ENCODE measurements around the gene ZNF558.

Gene ZNF558

GRCh38 chr19:8832132-8833021 is at the start of gene ZNF558, which contains the start of gene MBD3L1:
TSS of gene ZNF558 (minus strand) at chr19:8832304. CDS start at chr19:8822659, 9,645 bp downstream.
TSS of gene MBD3L1 (plus strand) at chr19:8832377. CDS start at chr19:8842679, 10,302 bp downstream.
- Histone ChIP-seq H3K9me2 (replicated peaks; ENCODE audit: insufficient read depth, low read length) (no peaks in the 10 kb centered on the region), H3K4me2 (ENCODE audit: low read depth, low read length, poor library complexity, severe bottlenecking) (no peak within 1 kb of the TSS), H3K9ac (ENCODE audit: low read length) (no peak within 1 kb of the TSS), H3K27ac (ENCODE audit: low read depth, low read length) (no peak within 1 kb of the TSS), H3K4me3 (ENCODE audit: insufficient read depth, low read length, poor library complexity, severe bottlenecking) (no peak within 1 kb of the TSS), H2AFZ (ENCODE audit: low read depth, low read length, severe bottlenecking) (no peak within 1 kb of the TSS), H3K27me3 (ENCODE audit: low read length) (no peaks in the 10 kb centered on the region), H3K36me3 (ENCODE audit: low read length) (no peaks in the 10 kb centered on the region), H3K9me3 (ENCODE audit: insufficient read depth, low read length) (no peaks in the 10 kb centered on the region), H3K79me2 (ENCODE audit: insufficient read depth, low read length) (no peaks in the 10 kb centered on the region), H4K20me1 (ENCODE audit: low read depth, low read length) (no peaks in the 10 kb centered on the region), H3F3A (ENCODE audit: insufficient read depth) (no peaks in the 10 kb centered on the region)
- no peak for TF ChIP-seq EZH2phosphoT487 (conservative IDR thresholded peaks at IDR 0.05; ENCODE audit: low read length)
- no peak for TF ChIP-seq CTCF (IDR thresholded peaks at IDR 0.05; ENCODE audit: insufficient read depth, low read length, poor library complexity, severe bottlenecking)

- H3K9me2 ChIP-seq (replicated peaks; ENCODE audit: insufficient read depth, low read length) = no peaks in the 10 kb centered on the region
- no peak overlapping the region for H3K4me3 ChIP-seq (ENCODE audit: insufficient read depth, low read length, poor library complexity, severe bottlenecking)
- H3K79me2 ChIP-seq (ENCODE audit: insufficient read depth, low read length) = no peaks in the 10 kb centered on the region
- H3K9me3 ChIP-seq (ENCODE audit: insufficient read depth, low read length) = no peaks in the 10 kb centered on the region
- H3K36me3 ChIP-seq (ENCODE audit: low read length) = no peaks in the 10 kb centered on the region
- TF ChIP-seq EZH2phosphoT487 (conservative IDR thresholded peaks at IDR 0.05; ENCODE audit: low read length) (no peak), CTCF (IDR thresholded peaks at IDR 0.05; ENCODE audit: insufficient read depth, low read length, poor library complexity, severe bottlenecking) (no peak)
- no peaks in the 10 kb centered on the region for H4K20me1 ChIP-seq (ENCODE audit: low read depth, low read length)
- no peak overlapping the region for H3K27ac ChIP-seq (ENCODE audit: low read depth, low read length)
- H3F3A ChIP-seq (ENCODE audit: insufficient read depth) = no peaks in the 10 kb centered on the region
- H3K4me2 ChIP-seq (ENCODE audit: low read depth, low read length, poor library complexity, severe bottlenecking) = no peak overlapping the region
- H2AFZ ChIP-seq (ENCODE audit: low read depth, low read length, severe bottlenecking) = no peak overlapping the region
- no peak overlapping the region for H3K9ac ChIP-seq (ENCODE audit: low read length)
- H3K27me3 ChIP-seq (ENCODE audit: low read length) = no peaks in the 10 kb centered on the region
These were observed 49.4 kb upstream of the ZNF558 start for GRCh38 chr19:8881512-8881911.

- Histone ChIP-seq H3F3A (ENCODE audit: insufficient read depth) (no peaks in the 10 kb centered on the region), H3K27ac (ENCODE audit: low read depth, low read length) (no peak overlapping the region), H3K9ac (ENCODE audit: low read length) (no peak overlapping the region), H2AFZ (ENCODE audit: low read depth, low read length, severe bottlenecking) (no peak overlapping the region), H3K9me2 (replicated peaks; ENCODE audit: insufficient read depth, low read length) (no peaks in the 10 kb centered on the region), H3K9me3 (ENCODE audit: insufficient read depth, low read length) (no peaks in the 10 kb centered on the region), H3K79me2 (ENCODE audit: insufficient read depth, low read length) (no peaks in the 10 kb centered on the region), H3K4me2 (ENCODE audit: low read depth, low read length, poor library complexity, severe bottlenecking) (no peak overlapping the region), H3K4me3 (ENCODE audit: insufficient read depth, low read length, poor library complexity, severe bottlenecking) (no peak overlapping the region), H3K27me3 (ENCODE audit: low read length) (no peaks in the 10 kb centered on the region), H4K20me1 (ENCODE audit: low read depth, low read length) (no peaks in the 10 kb centered on the region), H3K36me3 (ENCODE audit: low read length) (no peaks in the 10 kb centered on the region)
- TF ChIP-seq EZH2phosphoT487 (conservative IDR thresholded peaks at IDR 0.05; ENCODE audit: low read length) (no peak), CTCF (IDR thresholded peaks at IDR 0.05; ENCODE audit: insufficient read depth, low read length, poor library complexity, severe bottlenecking) (no peak)
These were observed 48.9 kb upstream of the ZNF558 start for GRCh38 chr19:8880868-8881488.

Measured in SU-DHL-6 (cell line).